PC-3 (cell line): ENCODE measurements around the gene CTNS. TPM values are rescaled to one million over a fixed set of nuclear protein-coding genes. Genes with fewer than 3 reads are reported as not detected.

Experiments
- ATAC-seq: fragments of 200-7000 bp; cut with Tn5 transposase; 2 replicates; pipeline ENCODE4 v1.9.1; 2020; ENCODE audit warnings: mild to moderate bottlenecking, moderate library complexity
- BruUV-seq: library from RNA; stranded (reverse); fragments of 400-500 nt; replicated peaks from 2 replicates; lab custom pipeline; 2021; lab: Mats Ljungman, UMichigan
- CTCF ChIA-PET: fragments of 300-600 bp; sonication (Branson Sonifier 250); formaldehyde crosslinking; loops from one replicate; lab custom pipeline; 2022; ENCODE audit warnings: antibody characterized with exemption; lab: Charles Lee
- POLR2A ChIA-PET: fragments of 300-600 bp; sonication (Branson Sonifier 250); formaldehyde crosslinking; loops from one replicate; lab custom pipeline; 2022; ENCODE audit warnings: antibody characterized with exemption; ENCODE audit not compliant: unreplicated experiment; lab: Charles Lee
- DNase-seq: peaks from one replicate; pipeline ENCODE4 v3.0.0-alpha.2; 2015
- H2AFZ ChIP-seq: fragments of 300-600 bp; sonication (generic); 2 replicates; pipeline ENCODE4 v1.6.0; 2016; ENCODE audit warnings: antibody characterized with exemption, low read length
- H3F3A ChIP-seq: fragments of 300-600 bp; sonication (generic); one replicate; pipeline ENCODE4 v1.6.0; 2017; ENCODE audit warnings: antibody characterized with exemption, low read length, control low read depth, mild to moderate bottlenecking; ENCODE audit not compliant: unreplicated experiment
- H3K27ac ChIP-seq: fragments of 300-600 bp; sonication (generic); 2 replicates; pipeline ENCODE4 v1.5.1; 2016; ENCODE audit warnings: mild to moderate bottlenecking, low read length
- H3K27me3 ChIP-seq: fragments of 300-600 bp; sonication (generic); 2 replicates; pipeline ENCODE4 v1.6.1; 2016; ENCODE audit warnings: low read length, mixed read lengths
- H3K36me3 ChIP-seq: fragments of 300-600 bp; sonication (generic); 2 replicates; pipeline ENCODE4 v1.6.1; 2016; ENCODE audit warnings: low read depth, mixed run types, low read length, mixed read lengths
- H3K4me1 ChIP-seq: fragments of 300-600 bp; sonication (generic); 2 replicates; pipeline ENCODE4 v1.5.1; 2016; ENCODE audit warnings: low read length; ENCODE audit not compliant: insufficient read depth
- H3K4me2 ChIP-seq: fragments of 300-600 bp; sonication (generic); 2 replicates; pipeline ENCODE4 v1.6.0; 2016; ENCODE audit warnings: low read length
- H3K4me3 ChIP-seq: fragments of 300-600 bp; sonication (generic); 2 replicates; pipeline ENCODE4 v1.5.1; 2016; ENCODE audit warnings: mild to moderate bottlenecking, low read length, mixed read lengths
- H3K79me2 ChIP-seq: fragments of 300-600 bp; sonication (generic); 2 replicates; pipeline ENCODE4 v1.6.1; 2017; ENCODE audit warnings: low read length, mixed read lengths
- H3K9ac ChIP-seq: fragments of 300-600 bp; sonication (generic); 2 replicates; pipeline ENCODE4 v1.6.0; 2016; ENCODE audit warnings: mild to moderate bottlenecking, low read length
- H3K9me2 ChIP-seq: fragments of 300-600 bp; sonication (generic); replicated peaks from 2 replicates; pipeline ENCODE4 v1.6.1; 2016; ENCODE audit warnings: mixed run types, low read length, mixed read lengths
- H3K9me3 ChIP-seq: fragments of 300-600 bp; sonication (generic); 2 replicates; pipeline ENCODE4 v1.6.1; 2016; ENCODE audit warnings: low read length, mixed read lengths
- H4K20me1 ChIP-seq: fragments of 300-600 bp; sonication (generic); 2 replicates; pipeline ENCODE4 v1.6.1; 2016; ENCODE audit warnings: low read length, mixed read lengths
- CTCF ChIP-seq: fragments of 300-600 bp; sonication (generic); conservative IDR thresholded peaks from 2 replicates; pipeline ENCODE4 v1.5.1; 2017; ENCODE audit warnings: antibody characterized with exemption, low read depth, mild to moderate bottlenecking, low read length
- EZH2 ChIP-seq: fragments of 300-600 bp; sonication (generic); IDR thresholded peaks from one replicate; pipeline ENCODE4 v1.6.1; 2017; ENCODE audit warnings: antibody characterized with exemption, mild to moderate bottlenecking, low read length; ENCODE audit not compliant: unreplicated experiment
- EZH2phosphoT487 ChIP-seq: fragments of 300-600 bp; sonication (generic); IDR thresholded peaks from 2 replicates; pipeline ENCODE4 v1.6.1; 2018; ENCODE audit warnings: mild to moderate bottlenecking, antibody characterized with exemption, low read length, borderline replicate concordance
- intact Hi-C: fragments of 100-400 bp; cut with micrococcal nuclease; formaldehyde crosslinking; loops from 2 replicates; pipeline ENCODE4 v1.9.0; 2023
- total RNA-seq: library from RNA; depleted of rRNA; stranded (reverse); fragments of >200 nt; gene quantifications from 2 replicates; pipeline ENCODE4 v1.2.3, GENCODE V29; 2014

Gene CTNS
- total RNA-seq, 1 experiment from 2014 or later: 10.2 TPM

- Histone ChIP-seq H3K9me2 (no peaks in the 10 kb centered on the region), H3K27ac (no peak overlapping the region), H3K4me1 (peaks cover 11% of the 10 kb centered on the region), H3K9ac (no peak overlapping the region), H3K36me3 (no peaks in the 10 kb centered on the region), H3K4me2 (no peak overlapping the region), H3F3A (no peaks in the 10 kb centered on the region), H3K9me3 (no peaks in the 10 kb centered on the region), H4K20me1 (no peaks in the 10 kb centered on the region), H3K4me3 (no peak overlapping the region), H2AFZ (no peak overlapping the region), H3K79me2 (no peaks in the 10 kb centered on the region), H3K27me3 (no peaks in the 10 kb centered on the region)
- no TSS peak for BruUV-seq
- no peak for DNase-seq
- POLR2A ChIA-PET: no interaction called here
- intact Hi-C loops: no loop called here
- no peak for ATAC-seq
- TF ChIP-seq EZH2phosphoT487 (no peak), EZH2 (no peak), CTCF (no peak)
- CTCF ChIA-PET: no interaction called here
Observed at GRCh38 chr17:3590231-3590630, 46.3 kb upstream of the CTNS start.

- H3K4me2 ChIP-seq: no peak overlapping the region
- no peaks in the 10 kb centered on the region for H3K79me2 ChIP-seq
- no TSS peak for BruUV-seq
- no peaks in the 10 kb centered on the region for H3K36me3 ChIP-seq
- ChIA-PET CTCF (no interaction called here), POLR2A (no interaction called here)
- H3K27me3 ChIP-seq: no peaks in the 10 kb centered on the region
- no peaks in the 10 kb centered on the region for H4K20me1 ChIP-seq
- DNase-seq: no peak
- no peak overlapping the region for H3K27ac ChIP-seq
- no peak for ATAC-seq
- TF ChIP-seq CTCF: no peak
- TF ChIP-seq EZH2: no peak
- no peak for TF ChIP-seq EZH2phosphoT487
- H3F3A ChIP-seq: no peaks in the 10 kb centered on the region
- no peak overlapping the region for H2AFZ ChIP-seq
- no peak overlapping the region for H3K9ac ChIP-seq
- no peaks in the 10 kb centered on the region for H3K9me2 ChIP-seq
- intact Hi-C loops: no loop called here
- no peaks in the 10 kb centered on the region for H3K9me3 ChIP-seq
- no peak overlapping the region for H3K4me3 ChIP-seq
- peaks cover 11% of the 10 kb centered on the region for H3K4me1 ChIP-seq
Observed at GRCh38 chr17:3590768-3591167, 45.8 kb upstream of the CTNS start.

- H3K36me3 ChIP-seq: no peaks in the 10 kb centered on the region
- intact Hi-C loops: no loop called here
- no TSS peak for BruUV-seq
- H3K79me2 ChIP-seq: no peaks in the 10 kb centered on the region
- ATAC-seq (no peak), DNase-seq (no peak)
- H3K27me3 ChIP-seq: no peaks in the 10 kb centered on the region
- peaks cover 11% of the 10 kb centered on the region for H3K4me1 ChIP-seq
- H3K27ac ChIP-seq: no peak overlapping the region
- ChIA-PET POLR2A (no interaction called here), CTCF (interaction anchor here (0.6 kb wide), 1 partner anchor 33 kb away, joined by 3 read pairs; no protein-coding TSS in a partner anchor)
- H4K20me1 ChIP-seq: no peaks in the 10 kb centered on the region
- H3K9me3 ChIP-seq: no peaks in the 10 kb centered on the region
- H3K4me2 ChIP-seq: no peak overlapping the region
- no peak overlapping the region for H2AFZ ChIP-seq
- no peak overlapping the region for H3K9ac ChIP-seq
- H3K9me2 ChIP-seq: no peaks in the 10 kb centered on the region
- TF ChIP-seq CTCF: no peak
- TF ChIP-seq EZH2phosphoT487: no peak
- TF ChIP-seq EZH2: no peak
- no peak overlapping the region for H3K4me3 ChIP-seq
- no peaks in the 10 kb centered on the region for H3F3A ChIP-seq
Observed at GRCh38 chr17:3592216-3592860, 44.2 kb upstream of the CTNS start.
